GM21423 (cell line): Measurements from ENCODE around the gene NUP205.

ENCODE experiments used
- ATAC-seq: cut with Tn5 transposase; IDR thresholded peaks from one replicate; pipeline ENCODE4 v1.9.1; 2021; ENCODE audit warnings: mild to moderate bottlenecking, moderate library complexity; ENCODE audit not compliant: unreplicated experiment

NUP205 gene

DNA sequence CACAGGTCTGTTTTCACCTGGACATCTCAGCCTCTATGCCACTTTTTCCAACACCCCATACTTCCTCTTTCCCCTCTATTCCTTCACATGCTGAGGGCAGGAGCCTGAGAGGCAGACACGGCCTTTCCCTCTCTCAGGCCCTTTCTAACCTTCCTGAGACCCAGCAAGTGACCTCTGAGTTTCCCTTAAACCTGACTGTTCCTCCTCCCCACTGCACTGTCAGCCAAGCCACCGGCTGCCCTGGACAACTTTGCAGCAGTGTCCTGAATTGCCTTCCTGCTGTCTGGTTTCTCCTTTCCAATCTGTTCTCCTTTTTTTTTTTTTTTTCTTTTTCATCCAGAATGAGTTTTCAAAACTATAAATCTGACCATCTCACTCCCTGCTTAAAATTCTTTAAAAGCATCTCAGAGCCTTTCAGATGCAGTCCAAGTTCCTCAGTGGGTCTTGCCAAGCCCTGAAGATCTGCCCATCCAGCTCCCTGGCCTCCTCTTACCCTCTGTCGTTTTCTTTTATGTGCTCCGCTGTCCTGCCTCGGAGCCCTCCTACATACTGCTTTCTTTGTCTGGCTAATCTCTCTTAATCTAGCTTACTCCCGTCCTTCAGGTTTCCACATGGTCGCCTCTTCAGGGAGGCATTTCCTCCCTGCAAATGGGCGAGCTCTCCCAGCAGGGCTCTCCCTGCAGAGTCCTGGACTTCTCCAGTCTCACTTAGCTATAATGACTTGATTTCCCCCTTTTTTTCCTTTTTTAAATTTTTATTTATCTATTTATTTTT lies 139.7 kb downstream of the NUP205 start:
- ATAC-seq, result no peak
